K562 (cell line): ENCODE measurements around the gene EMX1.

Experiments
- CREB1 ChIP-seq, 2 experiments: sonication (generic) in 1 of 2; formaldehyde crosslinking in 1 of 2; IDR thresholded peaks; 2 replicates each; pipeline versions ENCODE4 v1.6.1 to v1.8.0; 2012 to 2022; ENCODE audit warnings: inconsistent platforms in 1 of 2, mild to moderate bottlenecking in 1 of 2, missing genetic modification reagents in 1 of 2, moderate library complexity in 1 of 2
- CTCF ChIP-seq, 3 experiments: IDR thresholded peaks in 2 of 3; conservative IDR thresholded peaks in 1 of 3; 2 replicates each; pipeline ENCODE4 v1.5.1; 2011 to 2012; ENCODE audit warnings: low read length in 3 of 3, mild to moderate bottlenecking in 3 of 3, control low read depth in 2 of 3, improper control_type of control experiment in 1 of 3, inconsistent platforms in 1 of 3, low read depth in 1 of 3, mixed read lengths in 1 of 3, moderate library complexity in 1 of 3; ENCODE audit not compliant: insufficient read depth in 2 of 3
- ETV5 ChIP-seq: sonication (generic); formaldehyde crosslinking; IDR thresholded peaks from 2 replicates; pipeline ENCODE4 v1.4.0; 2020; ENCODE audit warnings: low read depth, mild to moderate bottlenecking, missing genetic modification reagents
- L3MBTL2 ChIP-seq: fragments of 450-650 bp; IDR thresholded peaks from 2 replicates; pipeline ENCODE4 v1.6.1; 2016; ENCODE audit warnings: mild to moderate bottlenecking, moderate library complexity
- LARP7 ChIP-seq: fragments of 450-650 bp; IDR thresholded peaks from 2 replicates; pipeline ENCODE4 v1.6.1; 2016
- TCF7 ChIP-seq: sonication (generic); IDR thresholded peaks from 2 replicates; pipeline ENCODE4 v1.6.1; 2016; ENCODE audit warnings: antibody characterized with exemption, borderline replicate concordance
- ZNF121 ChIP-seq: sonication (generic); formaldehyde crosslinking; conservative IDR thresholded peaks from 2 replicates; pipeline ENCODE4 v1.8.0; 2022; ENCODE audit warnings: missing genetic modification reagents
- ZNF785 ChIP-seq: fragments of 250-450 bp; sonication (Bioruptor Pico); IDR thresholded peaks from 2 replicates; pipeline ENCODE4 v1.4.0; 2020; ENCODE audit warnings: mild to moderate bottlenecking
- TF ChIP-seq, protein P1 (sequence below): fragments of 250-450 bp; sonication (Bioruptor Pico); IDR thresholded peaks from 2 replicates; pipeline ENCODE4 v1.5.0; 2021; ENCODE audit warnings: mild to moderate bottlenecking, borderline replicate concordance
- TF ChIP-seq, protein P2 (sequence below): IDR thresholded peaks from 3 replicates; pipeline ENCODE4 v1.6.1; 2011; ENCODE audit warnings: borderline replicate concordance, mild to moderate bottlenecking, moderate library complexity; ENCODE audit not compliant: insufficient read length; ENCODE audit errors: extremely low read depth
- TF ChIP-seq, protein P3 (sequence below): sonication (generic); formaldehyde crosslinking; IDR thresholded peaks from 2 replicates; pipeline ENCODE4 v1.8.0; 2022; ENCODE audit warnings: mild to moderate bottlenecking, missing genetic modification reagents

- TF ChIP-seq CREB1 (IDR thresholded peaks at IDR 0.05) (no peak), CREB1 (CRISPR knock-in tag; IDR thresholded peaks at IDR 0.05) (no peak), L3MBTL2 (no peak), ZNF121 (CRISPR knock-in tag) (no peak), CTCF (IDR thresholded peaks at IDR 0.05 in 2 of 3, conservative IDR thresholded peaks at IDR 0.05 in 1 of 3; ENCODE audit: insufficient read depth in 2 of 3, low read depth in 1 of 3, low read length in 3 of 3) (no peak), ETV5 (CRISPR knock-in tag) (no peak), TCF7 (no peak), LARP7 (no peak), ZNF785 (CRISPR knock-in tag) (no peak)
- TF ChIP-seq, protein P1, sequence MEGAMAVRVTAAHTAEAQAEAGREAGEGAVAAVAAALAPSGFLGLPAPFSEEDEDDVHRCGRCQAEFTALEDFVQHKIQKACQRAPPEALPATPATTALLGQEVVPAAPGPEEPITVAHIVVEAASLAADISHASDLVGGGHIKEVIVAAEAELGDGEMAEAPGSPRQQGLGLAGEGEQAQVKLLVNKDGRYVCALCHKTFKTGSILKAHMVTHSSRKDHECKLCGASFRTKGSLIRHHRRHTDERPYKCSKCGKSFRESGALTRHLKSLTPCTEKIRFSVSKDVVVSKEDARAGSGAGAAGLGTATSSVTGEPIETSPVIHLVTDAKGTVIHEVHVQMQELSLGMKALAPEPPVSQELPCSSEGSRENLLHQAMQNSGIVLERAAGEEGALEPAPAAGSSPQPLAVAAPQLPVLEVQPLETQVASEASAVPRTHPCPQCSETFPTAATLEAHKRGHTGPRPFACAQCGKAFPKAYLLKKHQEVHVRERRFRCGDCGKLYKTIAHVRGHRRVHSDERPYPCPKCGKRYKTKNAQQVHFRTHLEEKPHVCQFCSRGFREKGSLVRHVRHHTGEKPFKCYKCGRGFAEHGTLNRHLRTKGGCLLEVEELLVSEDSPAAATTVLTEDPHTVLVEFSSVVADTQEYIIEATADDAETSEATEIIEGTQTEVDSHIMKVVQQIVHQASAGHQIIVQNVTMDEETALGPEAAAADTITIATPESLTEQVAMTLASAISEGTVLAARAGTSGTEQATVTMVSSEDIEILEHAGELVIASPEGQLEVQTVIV (CRISPR knock-in tag), result no peak
- TF ChIP-seq, protein P2, sequence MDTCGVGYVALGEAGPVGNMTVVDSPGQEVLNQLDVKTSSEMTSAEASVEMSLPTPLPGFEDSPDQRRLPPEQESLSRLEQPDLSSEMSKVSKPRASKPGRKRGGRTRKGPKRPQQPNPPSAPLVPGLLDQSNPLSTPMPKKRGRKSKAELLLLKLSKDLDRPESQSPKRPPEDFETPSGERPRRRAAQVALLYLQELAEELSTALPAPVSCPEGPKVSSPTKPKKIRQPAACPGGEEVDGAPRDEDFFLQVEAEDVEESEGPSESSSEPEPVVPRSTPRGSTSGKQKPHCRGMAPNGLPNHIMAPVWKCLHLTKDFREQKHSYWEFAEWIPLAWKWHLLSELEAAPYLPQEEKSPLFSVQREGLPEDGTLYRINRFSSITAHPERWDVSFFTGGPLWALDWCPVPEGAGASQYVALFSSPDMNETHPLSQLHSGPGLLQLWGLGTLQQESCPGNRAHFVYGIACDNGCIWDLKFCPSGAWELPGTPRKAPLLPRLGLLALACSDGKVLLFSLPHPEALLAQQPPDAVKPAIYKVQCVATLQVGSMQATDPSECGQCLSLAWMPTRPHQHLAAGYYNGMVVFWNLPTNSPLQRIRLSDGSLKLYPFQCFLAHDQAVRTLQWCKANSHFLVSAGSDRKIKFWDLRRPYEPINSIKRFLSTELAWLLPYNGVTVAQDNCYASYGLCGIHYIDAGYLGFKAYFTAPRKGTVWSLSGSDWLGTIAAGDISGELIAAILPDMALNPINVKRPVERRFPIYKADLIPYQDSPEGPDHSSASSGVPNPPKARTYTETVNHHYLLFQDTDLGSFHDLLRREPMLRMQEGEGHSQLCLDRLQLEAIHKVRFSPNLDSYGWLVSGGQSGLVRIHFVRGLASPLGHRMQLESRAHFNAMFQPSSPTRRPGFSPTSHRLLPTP, result no peak
- TF ChIP-seq, protein P3, sequence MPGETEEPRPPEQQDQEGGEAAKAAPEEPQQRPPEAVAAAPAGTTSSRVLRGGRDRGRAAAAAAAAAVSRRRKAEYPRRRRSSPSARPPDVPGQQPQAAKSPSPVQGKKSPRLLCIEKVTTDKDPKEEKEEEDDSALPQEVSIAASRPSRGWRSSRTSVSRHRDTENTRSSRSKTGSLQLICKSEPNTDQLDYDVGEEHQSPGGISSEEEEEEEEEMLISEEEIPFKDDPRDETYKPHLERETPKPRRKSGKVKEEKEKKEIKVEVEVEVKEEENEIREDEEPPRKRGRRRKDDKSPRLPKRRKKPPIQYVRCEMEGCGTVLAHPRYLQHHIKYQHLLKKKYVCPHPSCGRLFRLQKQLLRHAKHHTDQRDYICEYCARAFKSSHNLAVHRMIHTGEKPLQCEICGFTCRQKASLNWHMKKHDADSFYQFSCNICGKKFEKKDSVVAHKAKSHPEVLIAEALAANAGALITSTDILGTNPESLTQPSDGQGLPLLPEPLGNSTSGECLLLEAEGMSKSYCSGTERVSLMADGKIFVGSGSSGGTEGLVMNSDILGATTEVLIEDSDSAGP (CRISPR knock-in tag), result no peak
Measured at GRCh38 chr2:72942881-72943418, 25.6 kb downstream of the EMX1 start.
